HG03558 (cell line): ENCODE results near the gene SLC44A4.
"Not testable (repeated sequence)": the region's sequence is repeated elsewhere in the genome, so short reads cannot be mapped to it uniquely, and the experiment has no call there.

Experiments used
- ATAC-seq: cut with Tn5 transposase; IDR thresholded peaks from one replicate; pipeline ENCODE4 v1.9.1; 2021; ENCODE audit warnings: moderate number of reproducible peaks; ENCODE audit not compliant: unreplicated experiment; ENCODE audit errors: extremely low read depth

Gene SLC44A4

GRCh38 chr6:31878726-31879125, at the start of gene SLC44A4:
TSS of gene SLC44A4 (minus strand) at chr6:31878997. CDS start at chr6:31878980, 17 bp downstream.
- ATAC-seq, result no peak

GRCh38 chr6:31928672-31928939, 49.8 kb upstream of the SLC44A4 start:
- ATAC-seq, result no peak

- no peak for ATAC-seq
These were observed 49.3 kb upstream of the SLC44A4 start for GRCh38 chr6:31927863-31928671.

- no peak for ATAC-seq
These were observed 48.6 kb upstream of the SLC44A4 start, which contains the start of gene C2 for GRCh38 chr6:31927242-31927862. TSS of gene C2 (plus strand) at chr6:31927717. CDS start at chr6:31927753, 36 bp downstream.

- no peak for ATAC-seq
These were observed 44.1 kb upstream of the SLC44A4 start for GRCh38 chr6:31922942-31923341.

GRCh38 chr6:31920811-31921210, 42.0 kb upstream of the SLC44A4 start:
- no peak for ATAC-seq

- ATAC-seq, result no peak
These were observed 41.0 kb upstream of the SLC44A4 start for GRCh38 chr6:31919624-31920303.

GRCh38 chr6:31918069-31918720, 39.4 kb upstream of the SLC44A4 start:
- no peak for ATAC-seq

GRCh38 chr6:31915756-31916155, 37.0 kb upstream of the SLC44A4 start:
- ATAC-seq, result no peak

GRCh38 chr6:31915351-31915750, 36.6 kb upstream of the SLC44A4 start:
- ATAC-seq, result no peak

- no peak for ATAC-seq
These were observed 33.2 kb upstream of the SLC44A4 start for GRCh38 chr6:31911826-31912585.

- not testable (repeated sequence) for ATAC-seq
These were observed 30.5 kb upstream of the SLC44A4 start for GRCh38 chr6:31909298-31909697.

- no peak for ATAC-seq
These were observed 30.0 kb upstream of the SLC44A4 start for GRCh38 chr6:31908791-31909190.

GRCh38 chr6:31908255-31908654, 29.5 kb upstream of the SLC44A4 start:
- ATAC-seq, result not testable (repeated sequence)

GRCh38 chr6:31907158-31907813, 28.5 kb upstream of the SLC44A4 start:
- no peak for ATAC-seq

- ATAC-seq, result not testable (repeated sequence)
These were observed 27.9 kb upstream of the SLC44A4 start for GRCh38 chr6:31906727-31907126.

- ATAC-seq, result no peak
These were observed 27.3 kb upstream of the SLC44A4 start for GRCh38 chr6:31906122-31906521.

GRCh38 chr6:31905041-31905440, 26.2 kb upstream of the SLC44A4 start:
- ATAC-seq, result no peak

GRCh38 chr6:31903957-31904356, 25.2 kb upstream of the SLC44A4 start:
- ATAC-seq, result no peak
